VCaP (cell line): ENCODE measurements around the gene AARSD1.

Experiments used
- H3K27ac ChIP-seq: fragments of 450-650 bp; 2 replicates; pipeline ENCODE4 v1.5.1; 2017
- TF ChIP-seq, protein P1 (sequence below): fragments of 450-650 bp; conservative IDR thresholded peaks from 2 replicates; pipeline ENCODE4 v1.5.1; 2017; ENCODE audit warnings: mild to moderate bottlenecking, moderate library complexity

The AARSD1 gene, protein sequence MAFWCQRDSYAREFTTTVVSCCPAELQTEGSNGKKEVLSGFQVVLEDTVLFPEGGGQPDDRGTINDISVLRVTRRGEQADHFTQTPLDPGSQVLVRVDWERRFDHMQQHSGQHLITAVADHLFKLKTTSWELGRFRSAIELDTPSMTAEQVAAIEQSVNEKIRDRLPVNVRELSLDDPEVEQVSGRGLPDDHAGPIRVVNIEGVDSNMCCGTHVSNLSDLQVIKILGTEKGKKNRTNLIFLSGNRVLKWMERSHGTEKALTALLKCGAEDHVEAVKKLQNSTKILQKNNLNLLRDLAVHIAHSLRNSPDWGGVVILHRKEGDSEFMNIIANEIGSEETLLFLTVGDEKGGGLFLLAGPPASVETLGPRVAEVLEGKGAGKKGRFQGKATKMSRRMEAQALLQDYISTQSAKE

DNA sequence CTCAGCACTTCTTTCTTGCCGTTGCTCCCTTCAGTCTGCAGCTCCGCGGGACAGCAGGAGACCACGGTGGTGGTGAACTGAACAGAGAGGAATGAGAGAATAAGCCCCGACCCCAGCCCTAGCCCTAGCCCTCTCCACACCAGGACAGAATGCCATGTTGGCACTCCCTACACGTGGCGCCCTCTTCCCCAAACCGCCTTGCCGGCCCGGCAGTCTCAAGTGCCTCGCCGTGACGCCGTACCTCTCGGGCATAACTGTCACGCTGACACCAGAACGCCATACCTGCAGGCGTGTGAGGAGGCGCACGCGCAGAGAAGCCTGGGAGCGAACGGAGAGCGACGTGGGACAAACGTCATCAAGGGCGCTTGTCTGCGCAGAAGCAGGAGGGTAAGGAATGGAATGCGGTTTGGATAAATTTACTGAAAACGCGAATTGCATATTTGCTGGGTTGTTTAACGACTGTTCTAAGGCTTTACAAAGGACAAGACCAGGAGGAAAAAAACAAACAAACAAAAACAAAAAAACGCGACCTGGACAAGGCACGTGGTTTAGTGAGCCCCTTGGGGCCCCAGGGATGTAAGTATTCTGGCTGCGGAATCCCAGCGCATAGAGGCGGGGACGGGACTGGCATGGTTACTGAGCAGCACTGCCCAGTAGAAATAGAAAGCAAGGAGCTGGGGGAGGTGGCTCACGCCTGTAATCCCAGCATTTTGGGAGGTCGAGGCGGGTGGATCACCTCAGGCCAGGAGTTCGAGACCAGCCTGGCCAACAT, at the start of gene AARSD1:
AARSD1 (minus strand) TSS at position 294 of the 772 bp plus-strand sequence; CDS start at position 280, 14 bp downstream.
- TF ChIP-seq, protein P1, sequence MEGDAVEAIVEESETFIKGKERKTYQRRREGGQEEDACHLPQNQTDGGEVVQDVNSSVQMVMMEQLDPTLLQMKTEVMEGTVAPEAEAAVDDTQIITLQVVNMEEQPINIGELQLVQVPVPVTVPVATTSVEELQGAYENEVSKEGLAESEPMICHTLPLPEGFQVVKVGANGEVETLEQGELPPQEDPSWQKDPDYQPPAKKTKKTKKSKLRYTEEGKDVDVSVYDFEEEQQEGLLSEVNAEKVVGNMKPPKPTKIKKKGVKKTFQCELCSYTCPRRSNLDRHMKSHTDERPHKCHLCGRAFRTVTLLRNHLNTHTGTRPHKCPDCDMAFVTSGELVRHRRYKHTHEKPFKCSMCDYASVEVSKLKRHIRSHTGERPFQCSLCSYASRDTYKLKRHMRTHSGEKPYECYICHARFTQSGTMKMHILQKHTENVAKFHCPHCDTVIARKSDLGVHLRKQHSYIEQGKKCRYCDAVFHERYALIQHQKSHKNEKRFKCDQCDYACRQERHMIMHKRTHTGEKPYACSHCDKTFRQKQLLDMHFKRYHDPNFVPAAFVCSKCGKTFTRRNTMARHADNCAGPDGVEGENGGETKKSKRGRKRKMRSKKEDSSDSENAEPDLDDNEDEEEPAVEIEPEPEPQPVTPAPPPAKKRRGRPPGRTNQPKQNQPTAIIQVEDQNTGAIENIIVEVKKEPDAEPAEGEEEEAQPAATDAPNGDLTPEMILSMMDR: no peak
- H3K27ac ChIP-seq: peak within 1 kb of the TSS; percentile 85

DNA sequence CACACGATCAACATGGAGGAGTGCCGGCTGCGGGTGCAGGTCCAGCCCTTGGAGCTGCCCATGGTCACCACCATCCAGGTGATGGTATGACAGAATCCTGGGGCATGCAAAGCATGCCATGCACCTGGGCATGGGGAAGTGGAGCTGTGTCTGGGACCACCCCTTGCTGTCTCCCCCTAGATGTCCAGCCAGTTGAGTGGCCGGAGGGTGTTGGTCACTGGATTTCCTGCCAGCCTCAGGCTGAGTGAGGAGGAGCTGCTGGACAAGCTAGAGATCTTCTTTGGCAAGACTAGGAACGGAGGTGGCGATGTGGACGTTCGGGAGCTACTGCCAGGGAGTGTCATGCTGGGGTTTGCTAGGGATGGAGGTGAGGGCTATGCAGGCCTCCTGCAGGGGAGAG, 49.0 kb upstream of the AARSD1 start:
- H3K27ac ChIP-seq: no peak overlapping the region
- TF ChIP-seq, protein P1: no peak

GRCh38 chr17:43011728-43012472, 47.6 kb upstream of the AARSD1 start:
- peak overlapping the region; percentile 63 for H3K27ac ChIP-seq
- TF ChIP-seq, protein P1: no peak

- H3K27ac ChIP-seq: peak overlapping the region; percentile 63
- TF ChIP-seq, protein P1: no peak
Observed at GRCh38 chr17:43010667-43011308, 46.5 kb upstream of the AARSD1 start.

DNA sequence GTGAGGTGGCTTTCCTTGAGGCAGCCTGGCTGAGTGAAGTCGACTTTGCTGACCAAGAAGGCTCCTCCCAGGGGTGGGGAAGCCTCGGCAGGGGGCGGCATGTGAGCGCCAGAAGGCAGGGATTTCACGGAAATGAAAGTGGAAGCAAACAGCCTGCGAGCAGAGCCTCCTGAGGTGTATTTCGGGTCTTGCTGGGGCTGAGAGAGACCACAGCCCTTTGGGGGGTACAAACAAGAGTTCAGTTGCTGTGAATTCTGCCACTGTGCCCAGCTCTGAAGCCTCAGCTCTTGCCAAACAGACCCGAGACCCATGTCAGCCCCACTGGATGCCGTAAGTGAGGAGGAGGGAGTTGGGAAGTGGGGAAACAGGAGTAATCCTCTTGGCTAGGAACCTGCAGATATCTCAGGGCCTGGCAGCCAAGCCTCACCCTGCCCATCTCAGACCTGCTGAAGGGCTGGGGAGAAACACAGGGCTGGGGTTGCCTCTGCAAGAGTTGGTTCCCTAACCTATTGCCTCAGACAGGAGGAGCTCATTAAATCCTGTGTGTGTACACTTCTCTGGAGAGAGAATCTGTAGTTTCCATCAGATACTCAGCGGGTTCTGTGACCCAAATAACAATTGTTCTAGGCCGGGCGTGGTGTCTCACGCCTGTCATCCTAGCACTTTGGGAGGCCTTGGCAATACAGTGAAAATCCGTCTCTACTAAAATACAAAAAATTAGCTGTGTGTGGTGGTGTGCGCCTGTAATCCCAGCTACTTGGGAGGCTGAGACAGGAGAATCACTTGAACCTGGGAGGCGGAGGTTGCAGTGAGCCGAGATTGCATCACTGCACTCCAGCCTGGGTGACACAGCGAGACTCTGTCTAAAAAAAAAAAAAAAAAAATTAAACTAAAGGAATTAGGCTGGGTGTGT, 42.6 kb upstream of the AARSD1 start, which contains the start of gene IFI35:
IFI35 (plus strand) TSS at position 146 of the 913 bp plus-strand sequence; CDS start at position 310, 164 bp downstream.
- peak within 1 kb of the TSS; percentile 26; the same call in 1 of the 2 replicates for H3K27ac ChIP-seq
- TF ChIP-seq, protein P1: no peak

DNA sequence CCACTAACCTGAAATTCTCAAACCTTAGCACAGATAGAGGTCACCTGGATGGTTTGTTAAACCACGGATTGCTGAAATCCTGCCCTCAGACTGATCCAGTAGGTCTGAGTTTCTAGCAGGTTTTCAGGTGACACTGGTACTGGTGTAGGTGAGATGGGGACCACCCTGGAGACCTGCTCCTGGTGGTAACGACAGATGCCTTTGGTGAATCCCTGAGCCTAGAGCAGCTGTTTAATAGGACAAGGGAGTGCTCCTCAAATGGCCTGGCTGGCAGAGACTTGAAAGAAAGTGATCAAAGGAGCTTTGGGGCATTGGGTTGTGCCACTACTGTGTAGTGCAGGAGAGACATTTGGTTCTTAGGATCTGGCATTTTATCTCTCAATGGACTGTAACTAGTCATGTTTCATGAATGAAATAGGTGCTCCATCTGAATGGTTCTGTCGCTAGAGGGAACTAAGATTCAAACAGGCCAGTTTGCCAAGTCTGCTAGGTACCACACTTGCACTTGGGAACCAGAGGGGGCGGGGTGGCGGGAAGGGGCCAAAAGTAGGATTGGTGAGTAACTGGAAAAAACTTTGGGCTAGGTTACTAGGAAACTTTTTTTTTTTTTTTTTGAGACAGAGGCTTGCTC, 39.4 kb upstream of the AARSD1 start:
- TF ChIP-seq, protein P1: no peak
- no peak overlapping the region for H3K27ac ChIP-seq

- peak overlapping the region; percentile 88 for H3K27ac ChIP-seq
Observed at GRCh38 chr17:43000894-43001293, 36.6 kb upstream of the AARSD1 start.
